ENCODE measurements around the gene ST3GAL2.
A peak's percentile ranks its signal among the peaks of the same experiment; 100 is the strongest.

Gene ST3GAL2

DNA sequence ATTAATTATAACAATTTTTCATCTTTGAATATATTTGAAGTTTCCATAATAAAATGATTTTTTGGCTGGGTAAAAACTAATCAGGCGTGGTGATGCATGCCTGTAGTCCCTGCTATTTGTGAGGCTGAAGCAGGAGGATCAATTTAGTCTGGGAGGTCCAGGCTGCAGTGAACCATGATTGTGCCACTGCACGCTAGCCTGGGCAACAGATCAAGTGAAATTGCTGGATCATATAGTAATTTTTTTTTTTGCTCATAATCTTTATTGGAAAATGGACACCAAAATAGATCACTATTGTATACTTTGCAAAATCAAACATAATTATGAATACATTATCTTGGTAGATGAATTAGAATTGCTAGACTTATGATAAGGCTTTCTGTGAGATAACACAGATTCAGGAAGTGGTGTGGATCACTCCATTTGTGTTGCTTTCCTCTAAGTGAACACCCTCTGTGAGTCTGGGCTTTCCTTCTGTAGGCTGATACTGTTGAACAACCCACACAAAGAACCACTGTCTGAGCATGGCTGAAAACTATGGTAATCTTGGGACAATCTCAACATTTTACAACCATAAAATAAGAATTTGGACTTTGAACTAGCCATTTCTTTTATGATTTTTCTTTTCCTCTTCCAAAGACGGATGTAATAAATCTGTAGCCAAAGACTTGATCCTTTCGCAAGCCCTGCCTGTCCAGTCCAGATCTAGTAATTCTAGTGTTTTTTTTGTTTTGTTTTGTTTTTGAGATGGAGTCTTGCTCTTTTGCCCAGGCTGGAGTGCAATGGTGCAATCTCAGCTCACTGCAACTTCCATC lies 5.6 kb upstream of the ST3GAL2 start:
- TF ChIP-seq, protein P1, sequence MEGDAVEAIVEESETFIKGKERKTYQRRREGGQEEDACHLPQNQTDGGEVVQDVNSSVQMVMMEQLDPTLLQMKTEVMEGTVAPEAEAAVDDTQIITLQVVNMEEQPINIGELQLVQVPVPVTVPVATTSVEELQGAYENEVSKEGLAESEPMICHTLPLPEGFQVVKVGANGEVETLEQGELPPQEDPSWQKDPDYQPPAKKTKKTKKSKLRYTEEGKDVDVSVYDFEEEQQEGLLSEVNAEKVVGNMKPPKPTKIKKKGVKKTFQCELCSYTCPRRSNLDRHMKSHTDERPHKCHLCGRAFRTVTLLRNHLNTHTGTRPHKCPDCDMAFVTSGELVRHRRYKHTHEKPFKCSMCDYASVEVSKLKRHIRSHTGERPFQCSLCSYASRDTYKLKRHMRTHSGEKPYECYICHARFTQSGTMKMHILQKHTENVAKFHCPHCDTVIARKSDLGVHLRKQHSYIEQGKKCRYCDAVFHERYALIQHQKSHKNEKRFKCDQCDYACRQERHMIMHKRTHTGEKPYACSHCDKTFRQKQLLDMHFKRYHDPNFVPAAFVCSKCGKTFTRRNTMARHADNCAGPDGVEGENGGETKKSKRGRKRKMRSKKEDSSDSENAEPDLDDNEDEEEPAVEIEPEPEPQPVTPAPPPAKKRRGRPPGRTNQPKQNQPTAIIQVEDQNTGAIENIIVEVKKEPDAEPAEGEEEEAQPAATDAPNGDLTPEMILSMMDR (IDR thresholded peaks at IDR 0.05) = no peak
- H3K4me1 ChIP-seq = peaks cover 7% of the 10 kb centered on the region
- H3K36me3 ChIP-seq (ENCODE audit: control insufficient read depth, insufficient read depth, low read length) = no peaks in the 10 kb centered on the region
- no peak overlapping the region for H3K27ac ChIP-seq
- H3K27me3 ChIP-seq (ENCODE audit: control insufficient read depth, insufficient read depth, low read length) = no peaks in the 10 kb centered on the region
- no peak overlapping the region for H3K4me3 ChIP-seq (ENCODE audit: low read depth, low read length)
- H3K9ac ChIP-seq = no peak overlapping the region
- no peaks in the 10 kb centered on the region for H3K9me3 ChIP-seq (ENCODE audit: control insufficient read depth, low read length)
- H2AFZ ChIP-seq = no peak overlapping the region
- no peak overlapping the region for H3K4me2 ChIP-seq (ENCODE audit: low read length)
- no peaks in the 10 kb centered on the region for H3K79me2 ChIP-seq

DNA sequence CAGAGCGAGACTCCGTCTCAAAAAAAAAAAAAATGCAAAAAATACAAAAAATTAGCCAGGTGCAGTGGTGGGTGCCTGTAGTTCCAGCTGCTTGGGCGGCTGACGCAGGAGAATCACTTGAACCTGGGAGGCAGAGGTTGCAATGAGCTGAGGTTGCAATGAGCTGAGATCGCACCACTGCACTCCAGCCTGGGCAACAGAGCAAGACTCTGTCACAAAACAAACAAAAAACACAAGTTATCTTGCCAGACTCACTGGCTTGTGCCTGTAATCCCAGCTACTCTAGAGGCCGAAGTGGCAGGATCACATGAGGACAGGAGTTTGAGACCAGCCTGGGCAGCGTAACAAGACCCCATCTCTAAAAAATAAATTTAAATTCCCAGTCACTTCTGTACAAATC lies 3.4 kb upstream of the ST3GAL2 start:
- no peak overlapping the region for H3K4me2 ChIP-seq (ENCODE audit: low read length)

DNA sequence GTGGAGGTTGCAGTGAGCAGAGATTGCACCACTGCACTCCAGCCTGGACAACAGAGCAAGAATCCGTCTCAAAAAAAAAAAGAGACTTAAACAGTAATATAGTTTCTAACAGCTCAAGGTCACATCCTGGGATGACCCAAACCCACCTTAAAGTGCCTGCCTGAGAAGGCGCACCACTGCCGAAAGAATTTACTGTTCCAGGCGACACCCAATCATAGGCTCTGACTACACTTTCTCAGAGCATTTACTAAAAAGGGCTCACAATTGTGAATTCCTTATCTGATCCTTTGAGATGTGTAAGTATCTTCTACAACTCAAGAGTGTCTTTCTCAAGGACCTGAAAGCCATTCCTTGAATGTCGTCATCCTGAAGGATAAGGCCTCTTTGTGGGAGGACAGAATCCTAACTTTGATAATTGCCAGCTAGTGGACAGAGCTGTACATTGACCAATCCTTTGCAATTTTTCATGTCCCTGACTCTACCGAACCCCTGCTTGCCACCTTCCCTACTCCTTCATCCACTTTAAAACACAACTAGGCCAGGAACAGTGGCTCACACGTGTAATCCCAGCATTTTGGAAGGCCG lies 2.6 kb upstream of the ST3GAL2 start:
- TF ChIP-seq, protein P1 (IDR thresholded peaks at IDR 0.05) = no peak
- H3K4me1 ChIP-seq = peaks cover 17% of the 10 kb centered on the region

More for the DNA sequence above, 3.4 kb upstream of the ST3GAL2 start:
- TF ChIP-seq, protein P1 (IDR thresholded peaks at IDR 0.05) = no peak
- Histone ChIP-seq H2AFZ (no peak overlapping the region), H3K9me3 (ENCODE audit: control insufficient read depth, low read length) (no peaks in the 10 kb centered on the region), H3K36me3 (ENCODE audit: control insufficient read depth, insufficient read depth, low read length) (no peaks in the 10 kb centered on the region), H3K27ac (no peak overlapping the region), H3K4me3 (ENCODE audit: low read depth, low read length) (no peak overlapping the region), H3K27me3 (ENCODE audit: control insufficient read depth, insufficient read depth, low read length) (no peaks in the 10 kb centered on the region), H3K79me2 (no peaks in the 10 kb centered on the region), H3K9ac (no peak overlapping the region), H3K4me1 (peaks cover 11% of the 10 kb centered on the region)

DNA sequence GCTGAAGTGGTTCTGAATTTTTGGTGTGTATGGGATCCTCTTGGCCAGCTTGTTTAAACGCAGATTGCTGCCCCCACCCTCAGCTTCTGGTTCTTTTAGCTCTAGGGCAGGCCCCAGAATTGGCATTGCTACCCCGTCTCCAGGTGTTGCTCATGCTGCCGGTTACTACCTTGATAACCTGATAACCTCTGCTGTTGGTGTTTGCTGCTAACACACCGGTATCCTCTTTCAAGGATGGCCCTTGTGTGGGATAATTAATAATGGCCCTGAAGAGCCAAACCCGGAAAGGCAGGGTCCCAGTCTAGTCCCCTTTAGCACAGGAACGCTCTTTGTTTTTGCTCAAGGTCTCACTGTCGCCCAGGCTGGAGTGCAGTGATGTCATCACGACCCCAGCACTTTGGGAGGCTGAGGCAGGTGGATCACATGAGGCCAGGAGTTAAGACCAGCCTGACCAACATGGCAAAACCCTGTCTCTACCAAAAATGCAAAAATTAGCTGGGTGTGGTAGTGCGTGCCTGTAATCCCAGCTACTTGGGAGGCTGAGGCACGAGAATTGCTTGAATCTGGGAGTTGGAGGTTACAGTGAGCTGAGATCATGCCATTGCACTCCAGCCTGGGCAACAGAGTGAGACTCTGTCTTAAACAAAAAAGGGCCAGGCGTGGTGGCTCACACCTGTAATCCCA lies 1.3 kb upstream of the ST3GAL2 start:
- H3K4me1 ChIP-seq = peaks cover 24% of the 10 kb centered on the region
- no peak overlapping the region for H3K27ac ChIP-seq
- no peaks in the 10 kb centered on the region for H3K36me3 ChIP-seq (ENCODE audit: control insufficient read depth, insufficient read depth, low read length)
- H2AFZ ChIP-seq = peak overlapping the region; percentile 95
- TF ChIP-seq, protein P1 (IDR thresholded peaks at IDR 0.05) = no peak
- no peak overlapping the region for H3K9ac ChIP-seq
- H3K79me2 ChIP-seq = peaks cover 5% of the 10 kb centered on the region
- H3K9me3 ChIP-seq (ENCODE audit: control insufficient read depth, low read length) = no peaks in the 10 kb centered on the region
- H3K27me3 ChIP-seq (ENCODE audit: control insufficient read depth, insufficient read depth, low read length) = no peaks in the 10 kb centered on the region
- H3K4me3 ChIP-seq (ENCODE audit: low read depth, low read length) = no peak overlapping the region
- H3K4me2 ChIP-seq (ENCODE audit: low read length) = peak overlapping the region; percentile 89

More for the DNA sequence above, 2.6 kb upstream of the ST3GAL2 start:
- Histone ChIP-seq H3K27ac (no peak overlapping the region), H3K27me3 (ENCODE audit: control insufficient read depth, insufficient read depth, low read length) (no peaks in the 10 kb centered on the region), H2AFZ (no peak overlapping the region), H3K4me3 (ENCODE audit: low read depth, low read length) (no peak overlapping the region), H3K9ac (no peak overlapping the region), H3K9me3 (ENCODE audit: control insufficient read depth, low read length) (no peaks in the 10 kb centered on the region), H3K79me2 (peaks cover 3% of the 10 kb centered on the region), H3K36me3 (ENCODE audit: control insufficient read depth, insufficient read depth, low read length) (no peaks in the 10 kb centered on the region), H3K4me2 (ENCODE audit: low read length) (no peak overlapping the region)

All from parathyroid adenoma (tissue), 2 donors.